GM18526 (cell line): ENCODE measurements around the gene CILP2.

Experiments
- POLR2A ChIP-seq: IDR thresholded peaks from 3 replicates; pipeline ENCODE4 v1.6.1; 2011; ENCODE audit not compliant: insufficient read length; ENCODE audit errors: extremely low read depth

Gene CILP2, protein sequence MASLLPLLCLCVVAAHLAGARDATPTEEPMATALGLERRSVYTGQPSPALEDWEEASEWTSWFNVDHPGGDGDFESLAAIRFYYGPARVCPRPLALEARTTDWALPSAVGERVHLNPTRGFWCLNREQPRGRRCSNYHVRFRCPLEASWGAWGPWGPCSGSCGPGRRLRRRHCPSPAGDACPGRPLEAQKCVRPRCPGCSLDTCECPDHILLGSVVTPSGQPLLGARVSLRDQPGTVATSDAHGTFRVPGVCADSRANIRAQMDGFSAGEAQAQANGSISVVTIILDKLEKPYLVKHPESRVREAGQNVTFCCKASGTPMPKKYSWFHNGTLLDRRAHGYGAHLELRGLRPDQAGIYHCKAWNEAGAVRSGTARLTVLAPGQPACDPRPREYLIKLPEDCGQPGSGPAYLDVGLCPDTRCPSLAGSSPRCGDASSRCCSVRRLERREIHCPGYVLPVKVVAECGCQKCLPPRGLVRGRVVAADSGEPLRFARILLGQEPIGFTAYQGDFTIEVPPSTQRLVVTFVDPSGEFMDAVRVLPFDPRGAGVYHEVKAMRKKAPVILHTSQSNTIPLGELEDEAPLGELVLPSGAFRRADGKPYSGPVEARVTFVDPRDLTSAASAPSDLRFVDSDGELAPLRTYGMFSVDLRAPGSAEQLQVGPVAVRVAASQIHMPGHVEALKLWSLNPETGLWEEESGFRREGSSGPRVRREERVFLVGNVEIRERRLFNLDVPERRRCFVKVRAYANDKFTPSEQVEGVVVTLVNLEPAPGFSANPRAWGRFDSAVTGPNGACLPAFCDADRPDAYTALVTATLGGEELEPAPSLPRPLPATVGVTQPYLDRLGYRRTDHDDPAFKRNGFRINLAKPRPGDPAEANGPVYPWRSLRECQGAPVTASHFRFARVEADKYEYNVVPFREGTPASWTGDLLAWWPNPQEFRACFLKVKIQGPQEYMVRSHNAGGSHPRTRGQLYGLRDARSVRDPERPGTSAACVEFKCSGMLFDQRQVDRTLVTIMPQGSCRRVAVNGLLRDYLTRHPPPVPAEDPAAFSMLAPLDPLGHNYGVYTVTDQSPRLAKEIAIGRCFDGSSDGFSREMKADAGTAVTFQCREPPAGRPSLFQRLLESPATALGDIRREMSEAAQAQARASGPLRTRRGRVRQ

DNA sequence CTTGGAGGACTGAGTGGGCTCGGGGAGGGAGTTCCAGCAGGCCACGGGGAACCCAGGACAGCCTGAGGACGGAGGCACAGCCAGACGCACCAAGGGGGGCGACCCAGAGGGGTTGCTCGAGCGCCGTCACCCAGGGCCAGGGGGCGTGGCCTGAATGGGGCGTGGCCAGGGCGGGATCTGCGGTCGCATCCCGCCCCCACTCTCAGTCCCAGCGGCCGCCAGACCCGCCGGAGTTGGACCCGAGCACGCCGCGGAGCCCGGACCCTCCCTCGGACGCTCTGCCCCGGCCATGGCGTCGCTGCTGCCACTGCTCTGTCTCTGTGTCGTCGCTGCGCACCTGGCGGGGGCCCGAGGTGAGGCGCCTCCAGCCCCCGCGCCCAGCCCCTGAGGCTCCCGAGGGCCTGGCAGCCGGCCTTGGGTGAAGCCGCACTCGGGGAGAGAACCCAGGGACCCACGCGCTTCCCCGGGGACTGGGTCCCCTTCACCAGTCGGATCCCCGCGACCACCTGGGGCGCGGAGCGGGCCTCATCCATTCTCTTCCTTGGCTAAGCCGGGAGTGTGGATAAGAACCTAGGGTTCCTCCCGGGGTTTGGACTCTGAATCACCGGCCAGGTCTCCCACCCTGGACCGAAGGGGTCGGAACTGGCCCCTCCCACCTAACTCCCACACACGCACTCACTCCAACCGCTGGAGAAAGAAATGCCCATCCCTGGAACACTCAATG is at the start of gene CILP2:
CILP2 (plus strand) TSS at position 205 of the 724 bp plus-strand sequence; CDS start at position 290, 85 bp downstream.
- no peak for TF ChIP-seq POLR2A

DNA sequence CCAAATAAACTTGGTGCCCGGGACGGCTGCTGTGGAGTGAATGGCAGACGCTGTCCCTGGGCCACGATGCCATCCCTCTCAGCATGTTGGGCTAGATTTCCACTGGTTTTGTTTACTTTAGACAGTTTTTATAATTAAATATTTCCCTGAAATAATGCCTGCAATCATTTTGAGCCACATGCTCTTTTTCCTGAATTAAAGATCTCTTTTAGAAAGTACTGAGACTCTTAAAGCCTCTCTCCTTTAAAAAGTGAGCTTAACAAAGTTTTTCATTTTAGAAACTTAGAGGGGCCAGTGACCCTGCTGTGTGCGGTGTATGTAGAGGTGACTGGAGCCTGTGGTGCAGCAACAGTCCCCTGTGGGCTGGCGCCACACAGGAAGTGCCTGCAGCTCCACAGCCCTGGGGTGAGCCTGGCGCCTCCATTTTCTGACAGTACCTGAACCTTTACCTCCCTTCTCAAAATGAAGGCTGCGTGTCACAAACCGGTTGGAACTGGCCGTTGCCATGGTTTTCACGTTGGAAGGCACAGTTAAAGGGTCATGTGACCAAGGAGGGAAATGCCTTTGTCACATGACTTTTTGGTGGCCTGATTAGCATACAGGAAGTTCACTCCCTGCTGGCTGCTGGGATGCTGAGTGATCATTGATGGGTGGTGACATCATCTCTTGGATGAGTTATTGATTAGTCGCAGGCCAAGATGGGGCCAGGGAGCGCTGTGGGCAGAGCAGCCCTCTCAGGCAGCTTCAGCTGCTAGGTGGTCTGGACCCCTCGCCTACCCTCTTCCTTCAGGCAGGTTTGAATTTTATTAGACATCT is 49.0 kb upstream of the CILP2 start:
- TF ChIP-seq POLR2A = peak; percentile 27

DNA sequence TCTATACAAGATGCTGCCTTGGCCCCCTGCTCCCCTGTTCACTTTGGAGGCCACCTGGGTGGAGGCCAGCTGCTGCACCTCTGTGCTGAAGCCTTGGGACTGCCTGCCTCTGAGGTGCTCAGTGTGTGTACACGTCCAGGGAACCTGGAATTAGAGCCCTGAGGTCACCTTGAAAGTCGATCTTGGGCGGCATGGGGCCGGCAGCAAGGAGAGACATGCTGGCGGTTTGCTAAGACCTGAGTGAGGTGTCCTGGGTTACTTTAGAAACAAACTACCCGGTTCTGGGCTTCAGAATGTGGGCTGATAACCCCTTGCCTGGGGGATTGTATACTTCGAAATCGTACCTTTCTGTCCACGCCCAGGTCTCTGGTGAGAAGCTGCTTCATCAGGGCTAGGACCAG is 48.3 kb upstream of the CILP2 start:
- TF ChIP-seq POLR2A = no peak

DNA sequence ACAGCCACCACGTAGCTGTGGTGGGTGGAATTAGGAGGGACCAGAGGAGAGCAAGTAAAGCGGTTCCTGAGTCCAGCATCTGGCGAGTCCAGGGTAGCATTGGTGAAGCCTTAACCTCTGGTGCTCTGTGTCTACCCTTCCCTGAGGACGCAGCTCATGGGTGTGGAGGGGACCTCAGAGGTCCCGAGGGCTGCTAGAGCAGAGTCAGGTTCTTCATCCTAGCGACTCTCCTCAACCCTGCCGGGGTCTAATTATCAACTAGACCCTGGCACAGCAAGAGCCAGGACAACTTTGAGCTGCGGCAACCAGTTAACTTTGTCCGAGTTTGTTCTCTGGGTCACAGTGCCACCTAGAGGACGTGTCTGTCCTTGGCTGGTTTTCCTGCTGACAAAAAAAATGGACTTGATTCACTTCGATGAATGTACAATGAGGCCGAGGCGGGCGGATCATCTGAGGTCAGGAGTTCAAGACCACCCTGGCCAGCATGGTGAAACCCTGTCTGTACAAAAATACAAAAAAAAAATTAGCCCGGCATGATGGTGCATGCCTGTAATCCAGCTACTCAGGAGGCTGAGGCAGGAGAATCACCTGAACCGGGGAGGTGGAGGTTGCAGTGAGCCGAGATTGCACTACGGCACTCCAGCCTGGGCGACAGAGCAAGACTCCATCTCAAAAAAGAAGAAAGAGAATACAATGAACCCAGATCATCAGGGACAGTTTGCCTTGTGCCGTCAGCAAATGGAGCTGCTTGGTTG is 47.7 kb upstream of the CILP2 start:
- no peak for TF ChIP-seq POLR2A

DNA sequence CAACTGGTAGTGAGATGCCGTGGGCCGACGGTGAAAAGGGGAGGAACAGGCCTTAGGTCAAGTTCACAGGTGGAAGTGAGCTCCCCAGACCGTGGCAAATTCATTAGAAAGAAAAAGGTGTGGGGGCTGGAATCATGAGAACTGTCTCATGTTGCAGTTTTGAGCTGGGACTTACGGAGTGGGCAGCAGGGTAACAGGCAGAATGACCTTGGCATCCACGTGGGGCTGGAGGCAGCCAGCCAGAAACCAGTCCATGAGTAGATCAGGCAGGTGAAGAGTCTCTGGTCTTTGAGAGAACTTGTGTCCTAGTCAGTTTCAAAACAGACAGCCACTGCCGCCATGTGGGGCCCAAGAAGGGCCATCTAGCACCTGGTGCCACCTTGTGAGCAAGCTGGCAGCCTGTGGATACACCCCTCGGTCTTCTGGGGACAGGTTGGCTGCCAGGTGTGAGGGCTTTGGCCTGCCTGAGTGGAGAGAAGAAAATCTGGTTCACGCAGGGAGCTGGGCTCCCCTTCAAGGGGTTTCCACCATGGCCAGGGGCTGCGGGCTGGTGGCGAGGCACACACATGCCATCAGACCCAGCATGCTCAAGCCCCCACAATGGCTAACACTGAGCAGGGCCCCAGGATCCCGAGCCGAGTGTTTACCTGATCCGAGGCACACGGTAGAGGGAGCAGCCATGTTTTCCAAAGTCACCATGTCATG is 46.6 kb upstream of the CILP2 start:
- TF ChIP-seq POLR2A = no peak

DNA sequence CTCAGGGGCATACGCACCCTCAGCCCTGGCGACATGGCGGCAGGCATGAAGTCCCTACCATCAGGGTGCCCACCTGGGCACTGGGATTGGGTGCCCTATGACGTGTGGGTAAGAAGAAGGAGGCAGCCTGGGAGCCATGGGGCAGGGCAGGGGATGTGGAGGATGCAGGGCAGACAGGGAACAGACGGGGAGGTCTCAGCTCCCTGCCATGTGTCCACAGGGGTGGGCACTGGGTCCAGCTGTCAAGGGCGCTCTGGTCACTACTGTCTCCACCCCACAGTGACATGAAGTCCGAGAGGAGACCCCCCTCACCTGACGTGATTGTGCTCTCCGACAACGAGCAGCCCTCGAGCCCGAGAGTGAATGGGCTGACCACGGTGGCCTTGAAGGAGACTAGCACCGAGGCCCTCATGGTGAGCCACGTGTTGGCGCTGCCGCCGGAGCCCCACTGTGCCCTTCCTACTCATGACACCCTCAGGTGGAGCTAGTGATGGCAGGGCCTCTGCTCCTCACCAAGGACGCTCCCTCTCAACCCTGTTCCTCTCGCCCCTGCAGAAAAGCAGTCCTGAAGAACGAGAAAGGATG is 45.9 kb upstream of the CILP2 start:
- no peak for TF ChIP-seq POLR2A

DNA sequence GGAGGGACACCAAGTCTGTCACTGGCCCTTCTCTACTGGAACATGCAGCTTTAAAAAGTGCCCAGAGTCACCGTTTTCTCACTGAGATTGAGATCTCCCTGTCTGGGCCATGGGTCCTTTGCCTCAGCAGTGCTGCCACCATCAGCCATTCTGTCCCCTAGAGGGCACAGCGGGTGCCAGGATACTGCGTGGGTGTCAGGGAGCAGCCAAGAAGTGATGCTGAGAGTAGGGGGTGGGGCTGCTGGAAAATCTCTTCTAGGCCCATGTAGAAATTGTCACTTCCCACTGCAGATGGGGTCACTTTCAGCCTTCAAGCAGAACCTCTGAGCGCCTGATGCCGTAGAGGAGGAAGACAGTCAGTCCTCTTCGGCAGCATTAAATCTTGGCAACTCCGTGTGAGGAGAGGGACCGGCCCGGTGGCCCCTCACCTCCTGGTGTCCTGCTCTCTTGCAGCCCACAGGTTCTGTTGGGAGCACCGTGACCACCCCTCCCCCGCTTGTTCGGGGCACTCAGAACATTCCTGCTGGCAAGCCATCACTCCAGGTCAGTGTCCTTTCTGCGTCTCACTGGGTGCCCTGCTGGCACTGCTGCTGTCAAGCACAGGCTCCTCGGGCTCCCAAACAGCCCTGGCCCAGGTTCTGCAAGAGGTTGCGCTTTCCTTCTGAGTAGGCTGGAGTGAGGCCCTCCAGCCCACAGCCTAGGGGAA is 44.1 kb upstream of the CILP2 start:
- no peak for TF ChIP-seq POLR2A

DNA sequence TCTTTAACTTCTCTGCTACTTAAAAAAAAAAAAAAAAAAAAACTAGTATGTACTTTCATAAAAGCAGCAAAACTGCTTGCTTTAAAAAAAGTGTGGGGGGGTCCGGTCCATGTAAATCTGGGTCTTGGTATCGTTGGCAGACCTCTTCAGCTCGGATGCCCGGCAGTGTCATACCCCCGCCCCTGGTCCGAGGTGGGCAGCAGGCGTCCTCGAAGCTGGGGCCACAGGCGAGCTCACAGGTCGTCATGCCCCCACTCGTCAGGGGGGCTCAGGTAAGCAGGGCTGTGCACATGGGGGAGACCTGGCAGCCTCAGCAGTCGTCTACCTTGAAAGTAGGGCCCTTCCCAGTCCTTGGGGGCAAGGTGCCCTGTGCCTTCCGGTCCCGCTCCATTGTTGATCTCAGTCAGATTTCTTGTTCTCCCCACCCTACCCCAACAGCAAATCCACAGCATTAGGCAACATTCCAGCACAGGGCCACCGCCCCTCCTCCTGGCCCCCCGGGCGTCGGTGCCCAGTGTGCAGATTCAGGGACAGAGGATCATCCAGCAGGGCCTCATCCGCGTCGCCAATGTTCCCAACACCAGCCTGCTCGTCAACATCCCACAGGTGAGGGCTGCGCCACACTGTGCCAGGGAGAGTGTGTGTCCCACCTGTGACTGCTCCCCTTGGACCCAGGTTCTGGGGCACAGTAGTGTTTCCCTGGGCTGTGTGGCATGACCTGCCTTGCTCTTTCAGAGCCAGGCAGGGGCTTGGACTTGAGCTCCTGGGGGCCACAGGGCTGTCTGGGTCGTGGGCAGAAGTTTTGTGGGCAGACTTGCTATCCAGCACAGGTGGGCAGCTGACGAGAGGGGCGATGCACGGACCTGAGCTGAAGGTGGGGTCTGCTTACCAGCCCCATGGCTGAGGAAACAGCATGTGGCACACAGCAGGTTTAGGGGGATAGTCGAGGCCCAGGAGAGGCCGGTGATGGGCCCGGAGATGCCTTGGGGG is 42.2 kb upstream of the CILP2 start:
- TF ChIP-seq POLR2A = no peak

DNA sequence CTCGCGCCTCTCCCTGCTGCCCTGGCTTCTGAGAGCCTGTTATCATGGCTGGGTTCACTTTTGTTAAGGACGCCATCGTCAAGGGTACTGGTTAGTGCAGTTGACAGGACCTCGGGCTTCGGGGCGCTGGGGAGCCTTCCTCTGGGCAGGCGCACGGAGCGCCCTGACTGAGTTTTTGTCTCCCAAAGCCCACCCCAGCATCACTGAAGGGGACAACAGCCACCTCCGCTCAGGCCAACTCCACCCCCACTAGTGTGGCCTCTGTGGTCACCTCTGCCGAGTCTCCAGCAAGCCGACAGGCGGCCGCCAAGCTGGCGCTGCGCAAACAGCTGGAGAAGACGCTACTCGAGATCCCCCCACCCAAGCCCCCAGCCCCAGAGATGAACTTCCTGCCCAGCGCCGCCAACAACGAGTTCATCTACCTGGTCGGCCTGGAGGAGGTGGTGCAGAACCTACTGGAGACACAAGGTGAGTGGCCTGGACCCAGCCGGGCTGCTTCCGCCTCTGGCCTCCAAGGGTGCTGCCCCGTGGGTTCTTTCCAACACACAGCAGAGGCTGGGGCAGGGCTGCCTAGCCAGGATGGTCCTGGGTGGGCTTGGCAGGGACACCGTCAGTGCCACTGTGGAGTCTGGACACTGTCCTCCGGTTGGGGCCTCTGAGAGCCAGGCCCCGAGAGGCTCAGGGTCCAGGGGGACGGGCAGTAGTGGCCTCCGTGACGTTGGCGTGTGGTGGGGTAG is 39.6 kb upstream of the CILP2 start:
- TF ChIP-seq POLR2A = no peak
